SK-N-SH (cell line): ENCODE results near the gene DHRS1. TPM values are rescaled to one million over a fixed set of nuclear protein-coding genes. Genes with fewer than 3 reads are reported as not detected.

ENCODE experiments used
- CTCF ChIA-PET: fragments of 300-600, 350-600 bp; formaldehyde crosslinking; extraction: SDS; loops from one replicate; lab custom pipeline; 2021; lab: Yijun Ruan, JAX
- POLR2A ChIA-PET: fragments of 350-600 bp; sonication (Branson Sonifier 250); formaldehyde crosslinking; extraction: SDS; loops from one replicate; lab custom pipeline; 2020; ENCODE audit warnings: antibody characterized with exemption, inconsistent platforms; lab: Yijun Ruan, JAX
- DNase-seq: peaks from one replicate; pipeline ENCODE4 v3.0.0; 2012
- H2AFZ ChIP-seq: fragments of 200-600 bp; sonication (generic); 2 replicates; pipeline ENCODE4 v1.8.1; 2016; ENCODE audit warnings: antibody characterized with exemption, mild to moderate bottlenecking, low read depth
- H3F3A ChIP-seq: fragments of 200-600 bp; sonication (generic); replicated peaks from 2 replicates; pipeline ENCODE3; 2016; ENCODE audit warnings: antibody characterized with exemption, mild to moderate bottlenecking; ENCODE audit not compliant: insufficient read depth
- H3K27ac ChIP-seq, 2 experiments: fragments of 200-500 bp in 1 of 2; fragments of 200-600 bp in 1 of 2; sonication (Bioruptor generic) in 1 of 2; sonication (generic), shearing (Covaris generic) in 1 of 2; 2 replicates each; pipeline versions ENCODE4 v1.5.1 to v1.6.1; 2014 to 2016; ENCODE audit warnings: low read depth in 2 of 2, inconsistent platforms in 1 of 2, low read length in 1 of 2, mild to moderate bottlenecking in 1 of 2, mixed read lengths in 1 of 2
- H3K27me3 ChIP-seq: fragments of 200-600 bp; sonication (generic), shearing (Covaris generic); 2 replicates; pipeline ENCODE4 v1.6.1; 2016; ENCODE audit warnings: mixed run types; ENCODE audit not compliant: insufficient read depth
- H3K36me3 ChIP-seq, 2 experiments: fragments of 200-500 bp in 1 of 2; fragments of 200-600 bp in 1 of 2; sonication (Bioruptor generic) in 1 of 2; sonication (generic) in 1 of 2; replicated peaks in 1 of 2; 2 replicates each; pipeline versions ENCODE3 to v1.5.1; 2014 to 2016; ENCODE audit warnings: low read length in 1 of 2, mild to moderate bottlenecking in 1 of 2; ENCODE audit not compliant: insufficient read depth in 2 of 2, control insufficient read depth in 1 of 2
- H3K4me1 ChIP-seq, 2 experiments: fragments of 200-500 bp in 1 of 2; fragments of 200-600 bp in 1 of 2; sonication (Bioruptor generic) in 1 of 2; sonication (generic), shearing (Covaris generic) in 1 of 2; 2 replicates each; pipeline versions ENCODE4 v1.5.1 to v1.6.1; 2014 to 2016; ENCODE audit warnings: low read depth in 1 of 2, low read length in 1 of 2, mixed run types in 1 of 2; ENCODE audit not compliant: insufficient read depth in 2 of 2, control insufficient read depth in 1 of 2
- H3K4me2 ChIP-seq: fragments of 200-600 bp; sonication (generic), shearing (Covaris generic); 2 replicates; pipeline ENCODE4 v1.6.1; 2017; ENCODE audit warnings: mixed run types
- H3K4me3 ChIP-seq, 2 experiments: fragments of 200-500 bp in 1 of 2; fragments of 200-600 bp in 1 of 2; sonication (Bioruptor generic) in 1 of 2; sonication (generic), shearing (Covaris generic) in 1 of 2; 2 replicates each; pipeline versions ENCODE4 v1.5.1 to v1.8.1; 2014 to 2016; ENCODE audit warnings: low read depth in 2 of 2, inconsistent platforms in 1 of 2, low read length in 1 of 2, mild to moderate bottlenecking in 1 of 2, mixed read lengths in 1 of 2, moderate library complexity in 1 of 2
- H3K79me2 ChIP-seq: fragments of 200-600 bp; sonication (generic); 2 replicates; pipeline ENCODE4 v1.8.1; 2017; ENCODE audit warnings: mild to moderate bottlenecking; ENCODE audit not compliant: insufficient read depth
- H3K9ac ChIP-seq: fragments of 200-600 bp; sonication (generic); 2 replicates; pipeline ENCODE4 v1.6.1; 2017; ENCODE audit warnings: mixed run types
- H3K9me2 ChIP-seq: fragments of 200-600 bp; sonication (generic); 2 replicates; pipeline ENCODE4 v1.6.1; 2017; ENCODE audit warnings: mixed run types
- H3K9me3 ChIP-seq: fragments of 200-600 bp; sonication (generic); 2 replicates; pipeline ENCODE4 v1.6.1; 2017; ENCODE audit warnings: mixed run types, mild to moderate bottlenecking, moderate library complexity
- H4K20me1 ChIP-seq: fragments of 200-600 bp; sonication (generic); 2 replicates; pipeline ENCODE4 v1.6.1; 2017; ENCODE audit warnings: mild to moderate bottlenecking, mixed run types; ENCODE audit not compliant: insufficient read depth
- CHD2 ChIP-seq: fragments of 150-350 bp; IDR thresholded peaks from 2 replicates; pipeline ENCODE4 v1.6.1; 2018; ENCODE audit warnings: low read length; ENCODE audit not compliant: partially characterized antibody
- FOSL2 ChIP-seq: IDR thresholded peaks from 2 replicates; pipeline ENCODE4 v1.4.0; 2012; ENCODE audit warnings: low read depth, mild to moderate bottlenecking, moderate library complexity, borderline replicate concordance
- GABPA ChIP-seq: IDR thresholded peaks from 2 replicates; pipeline ENCODE4 v1.4.0; 2012; ENCODE audit warnings: low read depth, mild to moderate bottlenecking
- IRF3 ChIP-seq: fragments of 150-350 bp; IDR thresholded peaks from 2 replicates; pipeline ENCODE4 v1.6.1; 2016; ENCODE audit warnings: mild to moderate bottlenecking, low read depth, low read length
- JUND ChIP-seq: IDR thresholded peaks from 2 replicates; pipeline ENCODE4 v1.4.0; 2012
- NFIC ChIP-seq: IDR thresholded peaks from 2 replicates; pipeline ENCODE4 v1.4.0; 2012; ENCODE audit warnings: borderline replicate concordance
- RAD21 ChIP-seq: IDR thresholded peaks from 2 replicates; pipeline ENCODE4 v1.6.1; 2012; ENCODE audit warnings: mild to moderate bottlenecking, low read length
- RFX5 ChIP-seq: IDR thresholded peaks from 2 replicates; pipeline ENCODE4 v1.6.1; 2012; ENCODE audit warnings: mild to moderate bottlenecking, improper control_type of control experiment, low read length
- WGBS: methylation state at CpG from one replicate; pipeline ENCODE4 v1.1.6; 2017; ENCODE audit warnings: low lambda C conversion rate; 5-methylcytosine and 5-hydroxymethylcytosine counted together
- polyA plus RNA-seq, 3 experiments: library from polyadenylated mRNA; depleted of rRNA; stranded (reverse); fragments of >200 nt; gene quantifications; 2 replicates each; pipeline ENCODE4 v1.2.3, GENCODE V29; 2012

Gene DHRS1
- polyA plus RNA-seq, 1 of the 3 experiments (the other 2 are of a cell fraction), result 65.4 TPM

- TF ChIP-seq IRF3 (no peak), NFIC (no peak)
- TF ChIP-seq, all 33 proteins: peak for 0
These were observed 35.7 kb downstream of the DHRS1 start (continued) for GRCh38 chr14:24263848-24264247.

GRCh38 chr14:24262821-24263733 lies 36.5 kb downstream of the DHRS1 start, which contains the start of gene TGM1:
TSS of gene TGM1 (minus strand) at chr14:24263177. CDS start at chr14:24262352, 825 bp downstream.
- POLR2A ChIA-PET, result no interaction called here
- no peaks in the 10 kb centered on the region for H3K9me2 ChIP-seq
- 85% methylated on average over 3 of the region's 14 CpGs for WGBS
- no peaks in the 10 kb centered on the region for H3K9me3 ChIP-seq
- no peak for TF ChIP-seq GABPA
- no peak for TF ChIP-seq JUND
- TF ChIP-seq, all 33 proteins: peak for 0
- H3K27me3 ChIP-seq, result no peaks in the 10 kb centered on the region
- no peak for DNase-seq
- H2AFZ ChIP-seq, result no peak within 1 kb of the TSS
- H3F3A ChIP-seq, result no peaks in the 10 kb centered on the region
- CTCF ChIA-PET, result interaction anchor here (0.6 to 3.7 kb wide), 5 partner anchors 17 to 75 kb away, joined by 3 to 20 read pairs (median 5); partner anchors contain the start of genes CIDEB and TINF2
- peaks cover 0 to 17% of the 10 kb centered on the region in 2 experiments for H3K36me3 ChIP-seq
- no peaks in the 10 kb centered on the region for H4K20me1 ChIP-seq
- H3K9ac ChIP-seq, result no peak within 1 kb of the TSS
- H3K4me2 ChIP-seq, result no peak within 1 kb of the TSS
- H3K27ac ChIP-seq, result no peak within 1 kb of the TSS
- peaks cover 0 to 3% of the 10 kb centered on the region in 2 experiments; a peak in 1 of 4 replicates for H3K4me1 ChIP-seq
- H3K4me3 ChIP-seq, result no peak within 1 kb of the TSS
- H3K79me2 ChIP-seq, result no peaks in the 10 kb centered on the region

DNA sequence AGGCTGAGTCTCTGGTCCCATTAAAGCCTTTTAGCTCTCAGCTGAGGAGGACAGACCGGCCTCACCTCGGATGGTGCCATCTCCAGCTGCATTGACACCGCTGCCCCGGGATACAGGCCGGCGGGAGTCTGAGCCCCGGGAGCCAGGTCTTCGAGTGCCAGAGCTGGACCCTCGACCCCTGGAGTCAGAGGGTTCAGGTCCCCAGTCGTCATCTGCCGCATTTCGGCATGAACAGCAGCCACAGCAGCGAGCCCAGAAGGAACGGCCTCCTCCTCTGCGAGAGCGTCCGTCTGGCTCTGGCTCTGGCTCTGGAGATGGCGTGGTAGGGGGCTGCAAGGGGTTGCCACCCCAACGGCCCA lies 37.6 kb downstream of the DHRS1 start:
- H3F3A ChIP-seq, result peaks cover 5% of the 10 kb centered on the region
- H3K9ac ChIP-seq, result no peak overlapping the region
- H3K36me3 ChIP-seq, result peaks cover 3 to 14% of the 10 kb centered on the region in 2 experiments
- no peaks in the 10 kb centered on the region for H3K79me2 ChIP-seq
- no peak overlapping the region for H3K4me3 ChIP-seq
- TF ChIP-seq RAD21, result no peak
- TF ChIP-seq CHD2, result no peak
- TF ChIP-seq RFX5, result no peak
- TF ChIP-seq FOSL2, result no peak
- TF ChIP-seq, all 33 proteins: peak for 0
- H4K20me1 ChIP-seq, result no peaks in the 10 kb centered on the region
- WGBS, result 97% methylated on average over 5 of the region's 19 CpGs
- CTCF ChIA-PET, result interaction anchor here (1.1 to 3.7 kb wide), 3 partner anchors 19 to 46 kb away, joined by 4 to 20 read pairs (median 5); partner anchors contain the start of genes CIDEB and TINF2
- no peaks in the 10 kb centered on the region for H3K27me3 ChIP-seq
- no peak overlapping the region for H2AFZ ChIP-seq
- POLR2A ChIA-PET, result interaction anchor here (1.5 kb wide), 1 partner anchor 9 kb away, joined by 5 read pairs; no protein-coding TSS in a partner anchor
- no peak overlapping the region for H3K4me2 ChIP-seq
- H3K27ac ChIP-seq, result no peak overlapping the region
- peaks cover 0 to 3% of the 10 kb centered on the region in 2 experiments; a peak in 1 of 4 replicates for H3K4me1 ChIP-seq
- DNase-seq, result no peak
- H3K9me3 ChIP-seq, result no peaks in the 10 kb centered on the region
- H3K9me2 ChIP-seq, result no peaks in the 10 kb centered on the region
